ENCODE measurements around the gene LILRA1.

- TF ChIP-seq EP300 (IDR thresholded peaks at IDR 0.05) (no peak), POLR2A (IDR thresholded peaks at IDR 0.05; ENCODE audit: low read depth) (no peak), POLR2AphosphoS5 (IDR thresholded peaks at IDR 0.05) (no peak)
Observed at GRCh38 chr19:54594737-54595136, 1.3 kb downstream of the LILRA1 start.

Data from esophagus muscularis mucosa (tissue), 3 donors.